DMS79 (cell line): ENCODE results near the gene CBX2.
"Not testable (repeated sequence)": the region's sequence is repeated elsewhere in the genome, so short reads cannot be mapped to it uniquely, and the experiment has no call there.

Source experiments
- DNase-seq: peaks from one replicate; lab custom pipeline; 2025; lab: John Stamatoyannopoulos, UW

CBX2 gene

DNA sequence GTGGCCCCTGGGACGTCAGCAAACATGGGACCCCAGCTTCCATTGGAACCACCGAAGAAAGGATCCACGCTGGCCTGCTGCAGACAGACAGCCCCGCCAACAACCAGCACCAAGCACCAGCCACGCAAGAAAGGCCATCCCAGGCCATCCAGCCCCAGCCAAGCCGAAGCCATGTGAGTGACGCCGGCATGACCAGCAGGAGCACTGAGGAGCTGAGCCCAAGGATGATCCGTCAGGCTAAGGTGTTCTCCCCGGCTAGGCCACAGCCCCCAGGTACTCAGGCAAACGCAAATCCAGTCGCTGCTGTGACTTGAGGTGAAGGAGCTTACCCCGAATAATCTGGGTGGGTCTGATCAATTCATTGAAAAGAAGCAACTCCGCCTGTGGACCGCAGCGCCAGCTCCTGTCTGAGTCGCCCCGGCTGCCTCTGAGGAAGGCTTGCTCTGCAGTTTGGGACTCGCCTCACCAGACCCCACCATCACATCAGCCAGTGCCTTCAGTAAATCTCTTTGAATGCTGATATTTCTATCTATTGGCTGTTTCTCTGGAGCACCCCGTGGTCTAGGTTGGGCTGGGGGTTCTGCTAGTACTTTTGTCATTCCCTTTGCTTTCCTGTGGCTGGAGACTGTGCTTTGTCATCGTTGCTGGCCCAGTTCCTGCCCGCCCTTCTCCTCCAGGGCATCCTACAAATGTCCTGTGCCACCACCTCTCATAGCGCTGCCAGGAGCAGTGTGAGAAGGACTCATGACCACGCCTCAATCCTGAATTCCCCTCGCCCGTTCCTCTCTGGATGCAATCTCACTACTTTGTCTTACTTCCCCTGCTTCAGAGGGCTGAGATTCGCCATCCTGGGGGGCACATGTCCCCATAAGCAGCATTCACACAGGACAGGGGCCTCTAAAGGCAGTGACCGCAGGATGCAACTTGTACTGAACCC lies 8.1 kb upstream of the CBX2 start:
- DNase-seq, result no peak

DNA sequence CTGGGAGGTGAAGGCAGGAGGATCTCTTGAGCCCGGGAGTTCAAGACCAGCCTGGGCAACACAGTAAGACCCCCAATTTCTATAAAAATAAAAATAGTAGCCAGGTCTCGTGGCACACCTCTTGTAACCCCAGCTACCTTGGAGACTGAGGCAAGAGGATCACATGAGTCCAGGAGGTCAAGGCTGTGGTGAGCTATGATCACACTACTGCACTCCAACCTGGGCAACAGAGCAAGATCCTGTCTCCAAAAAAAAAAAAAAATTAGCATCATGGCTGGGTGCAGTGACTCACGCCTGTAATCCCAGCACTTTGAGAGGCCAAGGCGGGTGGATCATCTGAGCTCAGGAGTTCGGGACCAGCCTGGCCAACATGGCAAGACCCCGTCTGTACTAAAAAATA lies 6.7 kb upstream of the CBX2 start:
- no peak for DNase-seq

DNA sequence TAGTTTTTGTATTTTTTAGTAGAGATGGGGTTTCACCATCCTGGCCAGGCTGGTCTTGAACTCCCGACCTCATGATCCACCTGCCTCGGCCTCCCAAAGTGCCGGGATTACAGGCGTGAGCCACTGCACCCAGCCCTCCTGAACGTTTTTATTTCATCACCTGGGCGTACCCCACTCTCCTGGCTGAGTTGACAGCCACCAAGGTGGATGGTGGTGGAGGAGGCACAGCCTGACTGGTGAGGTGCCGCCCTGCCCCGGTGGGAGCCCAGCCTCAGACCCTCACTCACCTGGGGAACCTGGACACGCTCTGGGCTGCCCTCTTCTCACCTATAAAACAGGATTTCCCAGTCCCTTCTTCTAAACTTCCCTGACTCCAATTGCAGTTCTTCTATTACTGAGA lies 5.2 kb upstream of the CBX2 start:
- not testable (repeated sequence) for DNase-seq

DNA sequence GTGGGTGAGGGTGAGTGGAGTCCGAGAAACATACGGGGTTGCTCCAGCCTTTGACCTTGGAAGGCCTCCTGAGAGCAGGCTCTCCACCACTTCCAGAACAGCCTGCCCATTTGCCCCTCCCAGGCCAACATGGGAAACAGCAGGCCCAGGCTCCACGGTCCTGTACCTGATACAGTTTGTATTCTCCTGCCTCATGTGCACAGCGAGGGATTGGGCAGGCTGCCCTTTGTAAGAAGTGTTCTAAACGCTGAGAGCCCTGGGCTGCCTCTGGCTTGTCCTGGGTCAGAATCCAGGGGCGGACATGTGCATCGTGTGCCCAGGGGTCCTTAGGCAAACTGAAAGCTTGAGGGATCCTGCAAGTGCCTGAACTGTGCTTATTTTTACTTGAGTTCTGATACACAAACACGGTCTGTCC lies 3.4 kb upstream of the CBX2 start:
- no peak for DNase-seq

DNA sequence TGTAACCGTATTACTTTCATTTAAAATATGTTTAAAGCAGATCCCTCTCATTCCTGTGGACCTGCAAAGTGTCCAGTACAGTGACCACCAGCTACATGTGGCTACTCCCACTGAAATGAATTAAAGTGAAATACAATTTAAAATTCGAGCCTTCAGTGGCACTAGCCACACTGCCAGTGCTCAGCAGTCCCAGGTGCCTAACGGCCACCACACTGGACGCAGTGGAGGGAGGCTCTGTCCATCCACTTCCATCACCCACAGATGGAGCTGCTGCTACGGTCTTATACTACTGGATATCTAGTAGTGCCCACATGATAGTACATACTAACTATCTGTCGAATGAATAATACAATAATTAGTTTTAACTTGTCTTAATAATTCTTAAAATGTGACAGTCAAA lies 2.3 kb upstream of the CBX2 start:
- DNase-seq, result no peak

DNA sequence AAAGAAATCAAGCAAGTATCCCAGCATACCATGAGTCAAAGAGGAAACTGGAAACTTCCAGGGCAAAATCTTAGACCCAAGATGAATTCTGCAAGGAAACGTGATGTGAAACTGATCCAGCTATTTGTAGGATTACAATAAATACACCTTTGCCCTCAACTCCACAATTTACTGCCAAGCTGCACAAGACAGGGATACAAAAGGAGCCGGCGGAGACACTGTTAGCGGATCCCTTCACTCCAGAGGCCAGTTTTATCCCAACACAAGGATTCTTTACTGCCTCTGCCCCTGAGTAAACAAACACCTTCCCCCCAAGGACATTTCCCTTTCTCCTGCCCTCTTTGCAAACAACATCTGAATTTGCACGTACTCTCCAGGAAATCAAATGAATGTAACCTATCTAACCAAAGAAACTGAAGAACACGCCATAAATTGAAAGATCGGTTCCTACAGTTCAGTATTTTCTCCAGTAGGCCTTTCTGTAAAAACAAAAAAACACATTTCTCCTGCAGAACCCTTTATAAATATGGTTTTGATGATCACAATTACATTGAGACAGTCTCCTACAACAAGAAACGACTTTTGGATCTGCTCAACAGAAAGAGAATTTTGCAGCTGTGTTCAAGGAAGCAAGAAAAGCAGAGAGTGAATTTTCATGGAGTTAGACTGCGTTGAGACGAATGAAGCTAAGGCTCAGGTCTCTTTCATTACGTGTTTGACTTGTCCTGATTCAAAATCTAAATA lies 1.4 kb upstream of the CBX2 start:
- no peak for DNase-seq

DNA sequence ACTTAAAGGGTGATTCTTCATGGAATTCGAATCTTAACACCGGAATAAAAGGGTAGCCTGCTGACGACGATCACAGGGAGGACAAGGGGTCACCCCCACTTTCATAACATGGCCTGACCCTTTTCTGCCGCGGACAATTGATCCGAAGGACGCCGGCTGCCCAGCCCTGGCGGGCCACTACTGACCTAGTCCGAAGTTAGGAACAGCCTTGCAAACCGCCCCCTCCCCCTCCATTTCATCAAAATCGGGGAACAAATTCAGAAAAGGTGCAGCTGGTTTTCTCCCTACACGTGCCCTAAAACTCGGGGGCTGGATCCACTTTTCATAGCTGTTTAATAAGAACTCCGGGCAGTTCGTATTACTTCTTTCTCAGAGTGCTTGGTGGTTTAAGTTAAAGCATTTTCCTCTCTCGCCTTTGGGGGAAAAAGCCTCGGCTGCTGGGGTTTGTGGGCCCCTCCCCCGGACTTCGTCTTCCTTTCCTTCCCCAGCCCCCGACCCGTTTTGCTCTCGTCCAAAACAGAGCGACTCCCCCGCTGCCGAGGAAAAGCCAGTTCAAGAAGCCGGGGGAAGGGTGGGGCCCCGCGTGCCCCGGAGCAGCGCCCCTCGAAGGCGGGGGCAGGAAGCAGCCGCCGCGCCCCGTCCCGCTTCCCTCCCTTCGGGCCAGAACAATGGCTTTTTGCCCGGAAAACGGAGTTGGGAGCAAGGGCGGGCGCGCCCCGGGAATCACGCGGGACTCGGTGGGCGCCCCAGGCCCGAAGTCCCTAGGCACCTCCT lies 641 bp upstream of the CBX2 start:
- peak; percentile 30 for DNase-seq

DNA sequence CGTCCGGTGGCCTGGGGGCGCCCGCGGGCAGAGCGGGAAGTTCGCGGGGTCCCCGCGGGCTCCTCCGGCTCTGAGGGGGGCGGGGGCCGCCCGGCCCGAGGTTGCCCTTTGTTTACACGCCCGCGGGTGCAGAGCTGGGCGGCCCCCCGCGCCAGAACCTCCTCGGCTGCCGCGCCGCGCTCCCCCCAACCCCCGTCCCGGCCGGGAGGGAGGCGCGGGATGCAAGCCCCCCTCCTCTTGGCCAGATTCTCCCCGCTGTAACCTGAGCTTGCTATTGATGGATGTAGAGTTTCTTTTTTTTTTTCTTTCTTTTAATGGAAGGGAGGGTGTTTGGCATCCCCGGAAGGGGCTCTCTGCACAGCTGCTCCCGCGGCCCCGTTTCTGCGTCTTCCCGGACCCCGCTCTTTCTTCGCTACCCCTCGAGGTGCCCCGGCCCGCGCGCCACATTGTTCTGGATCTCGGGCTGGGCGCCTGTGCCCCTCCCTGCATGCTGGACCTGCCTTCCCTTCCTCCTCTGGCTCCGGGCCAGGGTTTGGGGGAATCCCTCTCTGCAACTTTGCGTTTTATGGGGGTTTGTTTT lies 646 bp downstream of the CBX2 start:
- no peak for DNase-seq

DNA sequence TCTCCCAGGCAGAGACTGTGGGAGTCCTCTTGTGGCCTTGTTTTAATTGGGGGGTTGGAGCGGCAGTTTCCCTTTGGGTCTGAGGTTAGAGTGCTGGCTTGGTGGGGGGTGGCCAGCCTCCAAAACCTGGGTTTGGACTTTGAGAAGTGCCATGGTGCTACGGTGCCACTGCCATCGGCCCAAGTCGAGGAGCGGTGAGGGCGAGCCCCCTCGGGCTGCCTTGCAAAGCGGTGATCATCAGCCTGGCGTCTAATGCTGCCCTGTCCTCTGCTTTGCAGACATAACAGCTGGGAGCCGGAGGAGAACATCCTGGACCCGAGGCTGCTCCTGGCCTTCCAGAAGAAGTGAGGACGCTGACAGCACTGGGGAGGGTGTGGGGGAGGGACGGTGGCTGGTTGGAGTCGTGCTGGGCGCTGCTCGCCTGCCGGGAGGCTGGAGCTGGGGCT lies 1.2 kb downstream of the CBX2 start:
- DNase-seq, result no peak

DNA sequence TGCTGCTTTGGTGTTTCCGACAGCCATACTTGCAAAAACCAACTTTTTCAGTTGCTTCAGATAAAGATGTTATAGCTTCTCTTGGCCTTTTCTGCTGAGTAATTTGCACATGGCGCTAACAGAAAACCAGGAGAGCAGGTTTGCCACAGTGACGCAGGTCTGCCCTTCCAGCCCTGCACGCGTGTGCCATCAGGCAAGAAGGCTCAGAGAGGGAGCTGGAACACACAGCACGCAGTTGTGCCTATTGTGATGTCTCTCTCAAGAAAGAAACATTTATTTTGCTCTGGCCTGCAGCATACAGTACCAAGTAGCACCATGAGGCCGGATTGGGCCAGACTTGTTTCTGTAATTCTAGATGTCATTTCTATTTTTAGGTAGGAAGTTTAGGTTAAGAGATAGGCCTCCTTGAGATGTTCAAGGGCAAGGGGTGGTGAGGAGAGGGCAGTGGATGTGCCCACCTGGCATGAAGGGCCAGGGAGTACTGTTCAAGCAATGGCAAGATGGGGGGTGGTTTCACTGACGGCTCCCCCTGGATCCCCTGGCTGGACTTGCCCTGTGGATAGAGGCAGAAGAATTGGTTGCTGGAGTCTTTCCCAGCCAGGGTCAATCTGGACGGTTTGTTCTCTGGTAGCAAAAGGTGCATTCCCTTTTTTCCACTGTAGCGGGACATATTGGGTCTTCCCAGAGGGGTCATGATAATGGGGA lies 1.9 kb downstream of the CBX2 start:
- no peak for DNase-seq

DNA sequence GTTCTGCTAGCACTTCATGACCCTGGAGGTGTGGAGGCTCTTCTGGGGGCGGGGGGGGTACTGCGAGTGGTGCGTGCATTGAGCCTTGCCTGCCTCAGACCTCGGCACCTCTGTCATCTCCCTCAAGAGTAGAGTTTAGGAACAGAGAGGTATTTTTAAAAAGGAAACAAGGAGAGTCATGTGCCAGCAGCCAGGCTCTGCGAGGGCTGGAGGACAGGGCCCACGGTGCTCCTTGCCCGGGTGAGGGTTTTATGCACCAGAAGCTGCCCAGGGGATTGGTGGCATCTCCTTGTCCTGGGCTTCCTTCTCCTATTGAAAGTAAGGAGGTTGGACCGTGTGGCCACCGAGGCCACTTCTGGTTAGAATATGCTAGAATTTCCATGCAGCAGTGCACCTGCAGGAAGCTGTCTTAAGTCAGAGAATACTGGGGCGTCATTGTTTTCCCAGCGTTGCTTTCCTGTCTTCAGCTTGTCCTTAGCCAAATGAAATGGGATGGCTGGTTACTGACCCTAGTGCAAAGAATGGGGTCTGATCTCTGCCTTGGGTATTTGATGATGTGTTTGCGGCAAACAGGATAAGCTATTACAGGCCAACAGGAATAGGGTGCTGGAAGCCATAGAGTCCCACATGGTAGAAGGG lies 3.2 kb downstream of the CBX2 start:
- no peak for DNase-seq

DNA sequence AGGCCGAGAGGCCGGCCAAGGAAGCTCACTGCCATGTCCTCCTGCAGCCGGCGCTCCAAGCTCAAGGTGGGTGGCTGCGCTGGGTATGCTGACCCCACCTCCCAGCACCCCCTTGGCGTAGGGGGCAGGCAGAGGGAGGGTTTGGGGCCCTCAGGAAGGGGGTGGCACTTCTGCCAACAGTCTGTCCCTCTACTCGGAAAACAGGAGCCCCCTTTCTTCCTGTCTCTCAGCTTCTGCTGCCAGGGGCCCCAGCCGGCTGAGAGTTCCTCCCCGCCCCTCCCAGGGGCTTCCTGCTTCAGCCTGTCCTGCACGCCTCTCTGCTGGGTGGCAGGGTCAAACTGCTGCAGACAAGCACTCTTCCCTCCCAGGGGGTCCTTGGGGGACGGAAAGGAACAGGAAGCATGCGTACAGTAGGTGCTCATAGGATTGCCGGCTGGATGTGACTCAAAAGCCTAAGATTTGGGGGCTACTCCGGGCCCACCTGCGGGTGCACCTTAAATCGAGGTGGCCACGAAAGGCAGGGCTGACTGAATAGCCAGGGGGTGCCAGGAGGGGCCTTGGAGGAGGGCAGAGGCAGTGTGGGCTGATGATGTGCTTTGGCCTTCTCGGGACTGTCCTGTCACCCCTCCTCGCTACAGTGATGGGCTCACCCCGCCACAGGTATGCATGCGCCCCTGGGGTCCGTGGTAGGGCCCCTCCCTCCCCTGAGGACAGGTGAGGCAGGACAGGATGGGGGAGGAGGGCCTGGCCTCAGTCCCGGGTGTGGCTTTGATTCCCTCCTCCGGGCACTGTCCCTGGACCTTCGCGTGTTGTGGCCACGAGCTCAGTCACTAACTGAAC lies 4.0 kb downstream of the CBX2 start:
- DNase-seq, result no peak

DNA sequence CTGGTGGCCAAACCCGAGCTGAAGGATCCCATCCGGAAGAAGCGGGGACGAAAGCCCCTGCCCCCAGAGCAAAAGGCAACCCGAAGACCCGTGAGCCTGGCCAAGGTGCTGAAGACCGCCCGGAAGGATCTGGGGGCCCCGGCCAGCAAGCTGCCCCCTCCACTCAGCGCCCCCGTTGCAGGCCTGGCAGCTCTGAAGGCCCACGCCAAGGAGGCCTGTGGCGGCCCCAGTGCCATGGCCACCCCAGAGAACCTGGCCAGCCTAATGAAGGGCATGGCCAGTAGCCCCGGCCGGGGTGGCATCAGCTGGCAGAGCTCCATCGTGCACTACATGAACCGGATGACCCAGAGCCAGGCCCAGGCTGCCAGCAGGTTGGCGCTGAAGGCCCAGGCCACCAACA lies 5.9 kb downstream of the CBX2 start:
- no peak for DNase-seq

DNA sequence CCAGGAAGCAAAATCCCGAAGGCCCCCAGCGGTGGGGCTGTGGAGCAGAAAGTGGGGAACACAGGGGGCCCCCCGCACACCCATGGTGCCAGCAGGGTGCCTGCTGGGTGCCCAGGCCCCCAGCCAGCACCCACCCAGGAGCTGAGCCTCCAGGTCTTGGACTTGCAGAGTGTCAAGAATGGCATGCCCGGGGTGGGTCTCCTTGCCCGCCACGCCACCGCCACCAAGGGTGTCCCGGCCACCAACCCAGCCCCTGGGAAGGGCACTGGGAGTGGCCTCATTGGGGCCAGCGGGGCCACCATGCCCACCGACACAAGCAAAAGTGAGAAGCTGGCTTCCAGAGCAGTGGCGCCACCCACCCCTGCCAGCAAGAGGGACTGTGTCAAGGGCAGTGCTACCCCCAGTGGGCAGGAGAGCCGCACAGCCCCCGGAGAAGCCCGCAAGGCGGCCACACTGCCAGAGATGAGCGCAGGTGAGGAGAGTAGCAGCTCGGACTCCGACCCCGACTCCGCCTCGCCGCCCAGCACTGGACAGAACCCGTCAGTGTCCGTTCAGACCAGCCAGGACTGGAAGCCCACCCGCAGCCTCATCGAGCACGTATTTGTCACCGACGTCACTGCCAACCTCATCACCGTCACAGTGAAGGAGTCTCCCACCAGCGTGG lies 6.5 kb downstream of the CBX2 start:
- no peak for DNase-seq

DNA sequence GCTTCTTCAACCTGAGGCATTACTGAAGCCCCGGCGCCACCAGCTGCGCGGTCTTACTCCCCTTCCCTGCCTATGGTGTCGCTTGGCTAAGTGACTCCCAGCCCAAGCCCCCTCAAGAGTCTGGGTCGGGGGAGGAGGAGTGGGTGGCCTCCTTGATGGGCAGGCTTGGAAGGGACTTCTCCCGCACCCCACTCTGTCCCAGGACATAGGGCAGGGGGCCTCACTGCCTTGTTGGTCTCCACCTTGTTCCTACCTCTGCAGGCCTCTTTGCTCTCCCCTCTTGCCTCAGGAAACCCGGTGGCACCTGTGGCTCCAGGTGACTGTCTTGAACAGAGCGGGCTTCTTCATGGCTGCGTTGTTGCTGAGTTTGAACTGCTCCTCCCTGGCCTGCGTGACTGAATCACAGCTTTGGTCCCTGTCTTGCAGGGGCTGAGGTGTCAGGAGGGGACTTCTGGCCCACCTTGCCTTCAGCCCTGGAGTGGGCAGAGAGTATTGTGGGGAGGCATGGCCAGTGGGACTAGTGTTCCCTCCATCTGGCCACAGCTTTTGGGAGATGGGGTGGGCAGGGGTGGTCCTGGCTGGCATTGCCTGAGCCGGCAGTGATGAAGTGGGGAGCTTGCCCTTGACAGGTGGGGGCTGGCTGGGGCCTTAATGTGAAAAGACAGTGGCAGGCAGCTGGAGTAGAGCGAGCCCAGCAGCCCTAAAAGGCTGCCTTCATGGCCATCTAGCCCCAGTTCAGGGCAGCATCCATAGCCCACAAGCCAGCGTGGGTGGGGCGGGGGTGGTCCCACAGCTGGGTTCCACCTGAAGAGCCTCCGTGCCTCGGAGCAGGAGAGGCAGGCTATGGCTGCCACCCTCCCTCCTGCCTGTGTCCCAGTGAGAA lies 7.3 kb downstream of the CBX2 start:
- DNase-seq, result no peak

DNA sequence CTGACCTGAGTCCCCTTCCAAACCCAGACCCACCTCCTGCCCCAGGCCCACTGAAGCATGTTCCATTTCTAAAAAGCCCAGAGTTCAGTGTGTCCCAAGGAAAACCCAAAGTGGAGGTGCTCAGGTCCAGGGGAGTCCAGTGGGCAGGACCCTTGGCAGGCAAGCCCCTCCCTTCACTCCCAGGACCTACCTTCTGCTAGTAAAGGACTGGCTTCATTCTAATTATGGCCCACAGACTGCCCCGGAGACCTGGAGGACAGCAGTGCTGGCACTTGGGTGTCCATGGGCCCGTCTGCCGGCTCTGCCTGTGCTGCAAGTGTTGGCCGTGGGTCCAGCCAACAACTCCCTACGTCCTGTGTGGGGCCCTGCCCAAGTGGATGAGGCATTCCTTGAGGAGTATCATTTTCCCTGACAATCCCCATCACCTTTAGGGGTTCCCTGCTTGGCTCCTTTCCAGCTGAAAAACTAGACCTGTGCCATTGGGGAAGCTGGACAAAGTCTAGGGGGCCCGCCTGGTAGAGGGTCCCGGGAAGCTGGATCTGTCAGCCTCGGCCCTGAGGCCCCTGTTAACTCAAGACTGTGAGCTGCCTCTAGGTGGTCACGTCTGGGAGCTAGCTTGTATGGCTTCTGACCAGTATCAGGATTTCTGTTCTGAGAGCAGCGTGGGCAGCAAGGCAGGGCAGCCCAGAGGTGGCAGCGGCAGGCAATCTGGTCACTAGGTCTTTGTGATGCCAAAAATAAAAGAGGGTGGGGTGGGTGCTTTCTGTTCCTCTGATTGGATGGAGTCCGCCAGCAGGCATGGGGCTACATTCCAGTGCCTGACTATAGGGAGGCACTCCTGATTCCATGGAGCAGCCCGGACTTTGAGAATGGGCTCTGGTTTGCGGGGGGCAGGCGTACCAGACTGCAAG lies 8.2 kb downstream of the CBX2 start:
- DNase-seq, result no peak

DNA sequence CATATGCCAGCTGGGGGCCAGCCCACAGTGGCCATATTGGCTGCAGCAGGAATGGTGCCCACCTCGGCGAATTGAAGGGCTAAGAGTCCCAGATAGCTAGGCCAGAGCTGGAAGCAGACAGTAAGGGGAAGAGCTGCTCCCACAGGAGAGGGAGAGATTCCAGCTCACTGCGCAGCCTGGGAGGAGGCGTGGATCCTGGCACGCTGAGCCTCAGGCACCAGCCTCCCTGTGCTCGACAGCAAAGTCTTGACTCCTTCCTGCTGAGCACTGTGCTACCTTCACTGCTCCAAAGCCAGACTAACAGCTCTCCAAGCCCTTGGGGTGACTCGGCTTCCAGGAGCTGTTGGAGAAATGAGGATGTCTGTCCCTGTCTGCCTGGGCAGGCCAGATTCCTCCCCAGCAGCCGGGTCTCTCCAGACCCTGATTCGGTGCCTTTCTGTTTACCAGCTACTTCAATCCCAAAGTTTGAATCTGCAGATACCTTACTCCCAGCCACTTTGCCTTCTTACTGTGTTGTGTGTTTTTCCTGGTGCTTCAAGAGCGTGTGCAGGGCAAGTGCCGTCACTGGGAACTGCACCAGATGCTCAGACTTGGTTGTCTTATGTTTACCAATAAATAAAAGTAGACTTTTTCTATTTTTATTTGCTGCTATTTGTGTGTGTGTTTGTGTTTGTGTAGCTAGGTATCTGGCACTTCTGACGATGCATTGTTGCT lies 9.1 kb downstream of the CBX2 start:
- DNase-seq, result no peak
